K562 (cell line): ENCODE data around the gene TMEM117. TPM values are rescaled to one million over a fixed set of nuclear protein-coding genes. Genes with fewer than 3 reads are reported as not detected.

Experiments used
- ATAC-seq: fragments of 200-7000 bp; cut with Tn5 transposase; 3 replicates; pipeline ENCODE4 v1.9.1; 2020; ENCODE audit warnings: moderate library complexity
- BruUV-seq: library from RNA; stranded (reverse); fragments of 400-500 nt; replicated peaks from 2 replicates; lab custom pipeline; 2021; lab: Mats Ljungman, UMichigan
- CTCF ChIA-PET: fragments of 300-600 bp; formaldehyde crosslinking; extraction: SDS; loops from one replicate; lab custom pipeline; 2021; ENCODE audit warnings: low intra/inter-chr PET ratio; lab: Yijun Ruan, JAX
- POLR2A ChIA-PET: fragments of 300-600, 350-650 bp; sonication (Branson Sonifier 250); formaldehyde crosslinking; extraction: SDS; loops from one replicate; lab custom pipeline; 2021; ENCODE audit warnings: antibody characterized with exemption, inconsistent platforms; lab: Yijun Ruan, JAX
- DNase-seq, 4 experiments: peaks; one replicate each; pipeline versions ENCODE4 v3.0.0 to v3.0.0-alpha.2; 2011 to 2018; ENCODE audit warnings: low spot score in 3 of 4, mixed read lengths in 3 of 4; ENCODE audit errors: extremely low read depth in 1 of 4
- FAIRE-seq: peaks from 2 replicates; lab custom pipeline; 2011; peaks lifted over from hg19 to GRCh38; lab: Jason Lieb, UNC
- H2AFZ ChIP-seq: 2 replicates; pipeline ENCODE4 v1.6.0; 2011; ENCODE audit warnings: low read depth, low read length, control low read depth, inconsistent platforms
- H3K27ac ChIP-seq: fragments of 200-600 bp; 3 replicates; pipeline ENCODE4 v1.8.0; 2011; ENCODE audit warnings: low read depth, mild to moderate bottlenecking, control low read depth, inconsistent platforms, low read length, moderate library complexity, mixed read lengths; ENCODE audit errors: extremely low read depth
- H3K27me3 ChIP-seq, 2 experiments: fragments of 300-600 bp in 1 of 2; 2 replicates in 1 of 2; 3 replicates in 1 of 2; pipeline versions ENCODE4 v1.6.0 to v1.8.0; 2011; ENCODE audit warnings: inconsistent platforms in 2 of 2, low read length in 2 of 2, mild to moderate bottlenecking in 1 of 2, mixed read lengths in 1 of 2, moderate library complexity in 1 of 2; ENCODE audit not compliant: control insufficient read depth in 2 of 2, insufficient read depth in 2 of 2
- H3K36me3 ChIP-seq: fragments of 300-600 bp; 3 replicates; pipeline ENCODE4 v1.8.0; 2011; ENCODE audit warnings: mild to moderate bottlenecking, low read length, inconsistent platforms; ENCODE audit not compliant: control insufficient read depth, insufficient read depth
- H3K4me1 ChIP-seq, 2 experiments: fragments of 200-600 bp in 1 of 2; replicated peaks in 1 of 2; 2 replicates in 1 of 2; 3 replicates in 1 of 2; pipeline versions ENCODE4 v1.5.1 to v1.8.0; 2011; ENCODE audit warnings: inconsistent platforms in 2 of 2, low read length in 2 of 2, mild to moderate bottlenecking in 1 of 2, mixed read lengths in 1 of 2, moderate library complexity in 1 of 2; ENCODE audit not compliant: control insufficient read depth in 2 of 2, insufficient read depth in 2 of 2
- H3K4me2 ChIP-seq: 2 replicates; pipeline ENCODE4 v1.6.1; 2011; ENCODE audit warnings: low read length, control low read depth, inconsistent platforms, mixed read lengths; ENCODE audit not compliant: insufficient read depth
- H3K4me3 ChIP-seq: fragments of 200-600 bp; sonication (generic), shearing (Covaris generic); 2 replicates; pipeline ENCODE4 v1.5.1; 2016; ENCODE audit warnings: control low read depth, inconsistent platforms
- H3K79me2 ChIP-seq: fragments of 200-600 bp; 3 replicates; pipeline ENCODE4 v1.8.0; 2011; ENCODE audit warnings: low read length, inconsistent platforms; ENCODE audit not compliant: control insufficient read depth, insufficient read depth
- H3K9ac ChIP-seq, 2 experiments: 2 replicates each; pipeline versions ENCODE4 v1.6.0 to v1.6.1; 2011; ENCODE audit warnings: low read depth in 2 of 2, low read length in 2 of 2, control low read depth in 1 of 2, inconsistent platforms in 1 of 2, mild to moderate bottlenecking in 1 of 2, mixed read lengths in 1 of 2; ENCODE audit not compliant: insufficient read depth in 1 of 2
- H3K9me1 ChIP-seq: one replicate; pipeline ENCODE4 v1.6.0; 2011; ENCODE audit warnings: inconsistent platforms, mild to moderate bottlenecking, low read length, moderate library complexity; ENCODE audit not compliant: control insufficient read depth, insufficient read depth
- H3K9me3 ChIP-seq: replicated peaks from 2 replicates; pipeline ENCODE4 v1.5.1; 2011; ENCODE audit warnings: low read depth, low read length, inconsistent platforms; ENCODE audit not compliant: control insufficient read depth, insufficient read depth
- H4K20me1 ChIP-seq: replicated peaks from 2 replicates; pipeline ENCODE4 v1.6.1; 2011; ENCODE audit warnings: low read length, inconsistent platforms, mixed read lengths; ENCODE audit not compliant: control insufficient read depth, insufficient read depth
- DIDO1 ChIP-seq: fragments of 450-650 bp; IDR thresholded peaks from 2 replicates; pipeline ENCODE4 v1.6.1; 2016; ENCODE audit warnings: low read depth, missing biosample characterization, missing genetic modification characterization
- GTF2E2 ChIP-seq: fragments of 200-800 bp; sonication (Bioruptor generic); IDR thresholded peaks from 2 replicates; pipeline ENCODE4 v1.6.1; 2016; ENCODE audit warnings: missing genetic modification characterization, missing compliant biosample characterization
- HMG20A ChIP-seq: fragments of 450-650 bp; formaldehyde crosslinking; conservative IDR thresholded peaks from 2 replicates; pipeline ENCODE4 v1.4.0; 2020; ENCODE audit warnings: mild to moderate bottlenecking, mixed read lengths
- NCOA6 ChIP-seq: fragments of 450-650 bp; IDR thresholded peaks from 2 replicates; pipeline ENCODE4 v1.6.1; 2017; ENCODE audit warnings: mild to moderate bottlenecking
- PRMT5 ChIP-seq: sonication (generic); formaldehyde crosslinking; IDR thresholded peaks from 2 replicates; pipeline ENCODE4 v1.5.0; 2020; ENCODE audit warnings: missing genetic modification reagents
- RBBP5 ChIP-seq: fragments of 200-600 bp; sonication (generic); IDR thresholded peaks from 2 replicates; pipeline ENCODE4 v1.6.1; 2012; ENCODE audit warnings: borderline replicate concordance, mild to moderate bottlenecking, low read length, control low read depth, inconsistent platforms; ENCODE audit not compliant: insufficient read depth, poor library complexity, severe bottlenecking
- RBFOX2 ChIP-seq: fragments of 200-400 bp; formaldehyde crosslinking; IDR thresholded peaks from 2 replicates; pipeline ENCODE4 v1.6.1; 2017; ENCODE audit warnings: low read depth, mild to moderate bottlenecking, low read length, moderate library complexity
- TEAD1 ChIP-seq, 2 experiments: fragments of 450-650 bp in 1 of 2; sonication (generic) in 1 of 2; formaldehyde crosslinking; IDR thresholded peaks; 2 replicates each; pipeline versions ENCODE4 v1.4.0 to v1.8.0; 2020 to 2022; ENCODE audit warnings: mild to moderate bottlenecking in 2 of 2, missing genetic modification reagents in 1 of 2
- XRCC4 ChIP-seq: IDR thresholded peaks from one replicate; pipeline ENCODE4 v1.6.1; 2011; ENCODE audit not compliant: insufficient read depth, insufficient read length; ENCODE audit errors: extremely low read depth
- ZC3H11A ChIP-seq: IDR thresholded peaks from 2 replicates; pipeline ENCODE4 v1.6.1; 2012; ENCODE audit warnings: low read depth, low read length, improper control_type of control experiment
- ZC3H8 ChIP-seq: fragments of 450-650 bp; IDR thresholded peaks from 2 replicates; pipeline ENCODE4 v1.6.1; 2017
- ZNF75A ChIP-seq: fragments of 450-650 bp; formaldehyde crosslinking; IDR thresholded peaks from 2 replicates; pipeline ENCODE4 v1.4.0; 2020; ENCODE audit warnings: mild to moderate bottlenecking
- WGBS: fragments of 100-300 bp; shearing (Covaris generic); methylation state at CpG from one replicate; pipeline ENCODE4 v1.1.6; 2016; ENCODE audit warnings: low coverage, mixed read lengths; ENCODE audit not compliant: insufficient coverage; ENCODE audit errors: missing lambda C conversion rate; 5-methylcytosine and 5-hydroxymethylcytosine counted together
- in situ Hi-C: fragments of 300-500 bp; cut with MboI; formaldehyde crosslinking; loops from 4 replicates; pipeline ENCODE4 v1.15.0; 2018; ENCODE audit warnings: inconsistent platforms, mixed read lengths
- intact Hi-C: fragments of 100-400 bp; cut with micrococcal nuclease; formaldehyde crosslinking; loops from 2 replicates; pipeline ENCODE4 v1.14.2; 2022
- polyA plus RNA-seq, 8 experiments: library from polyadenylated mRNA; depleted of rRNA in 4 of 8; stranded (reverse) in 5 of 8; unstranded in 3 of 8; fragments of >200 nt; fragmentation: Nextera tagmentation in 2 of 8; fragmentation: Illumina TruSeq in 1 of 8; extraction: Ambion mirVana in 2 of 8; extraction: Trizol in 1 of 8; gene quantifications; 2 replicates each; pipeline versions ENCODE4 v1.2.1 to v1.2.3, GENCODE V29; 2011 to 2014; ENCODE audit warnings: inconsistent platforms in 1 of 8, missing spikeins in 1 of 8
- total RNA-seq, 7 experiments: library from RNA; depleted of rRNA in 6 of 7; stranded (reverse); fragments of >200 nt in 6 of 7; fragmentation: Illumina TruSeq in 2 of 7; extraction: Trizol in 2 of 7; gene quantifications; 2 replicates each; pipeline versions ENCODE4 v1.2.1 to v1.2.3, GENCODE V29; 2011 to 2021; ENCODE audit warnings: low replicate concordance in 1 of 7
- TF ChIP-seq, protein P1 (sequence below): IDR thresholded peaks from 2 replicates; pipeline ENCODE4 v1.6.1; 2011; ENCODE audit not compliant: insufficient read length; ENCODE audit errors: extremely low read depth
- TF ChIP-seq, protein P2 (sequence below): fragments of 450-650 bp; formaldehyde crosslinking; IDR thresholded peaks from 2 replicates; pipeline ENCODE4 v1.4.0; 2020; ENCODE audit warnings: mild to moderate bottlenecking, moderate library complexity
- TF ChIP-seq, protein P3 (sequence below): fragments of 450-650 bp; IDR thresholded peaks from 2 replicates; pipeline ENCODE4 v1.6.1; 2017; ENCODE audit warnings: mild to moderate bottlenecking, moderate library complexity
- TF ChIP-seq, protein P4 (sequence below): fragments of 250-450 bp; sonication (Bioruptor Pico); IDR thresholded peaks from 2 replicates; pipeline ENCODE4 v1.5.0; 2021
- TF ChIP-seq, protein P5 (sequence below): sonication (generic); formaldehyde crosslinking; IDR thresholded peaks from 2 replicates; pipeline ENCODE4 v1.8.0; 2022; ENCODE audit warnings: mild to moderate bottlenecking, missing genetic modification reagents, borderline replicate concordance

Gene TMEM117
- total and polyA plus RNA-seq, 9 of the 15 experiments (the other 6 are each of a cell fraction or from before 2014, with no cell fraction given): 0.31 to 2.8 (median 1.0) TPM

DNA sequence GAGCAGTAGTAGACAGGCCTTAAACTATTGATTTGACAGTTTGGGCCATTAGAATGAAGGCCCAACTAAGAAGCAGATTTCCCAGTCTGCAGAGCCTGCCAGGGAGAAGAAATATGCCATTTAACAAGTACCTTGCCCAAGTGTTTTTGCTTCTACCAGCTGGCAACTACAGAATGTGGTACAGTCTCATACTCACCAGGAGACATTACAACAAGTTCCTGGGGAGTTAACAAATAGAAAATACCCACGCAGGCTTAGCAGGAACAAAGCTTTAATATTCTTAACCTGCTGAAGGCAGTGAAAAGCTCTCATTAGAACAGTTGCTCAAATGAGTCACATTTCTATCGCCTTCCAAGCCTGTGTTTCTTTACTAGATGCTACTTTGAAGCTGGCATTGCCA, 241.0 kb downstream of the TMEM117 start:
- Histone ChIP-seq H3K9ac (no peak overlapping the region), H3K36me3 (no peaks in the 10 kb centered on the region), H3K27me3 (no peaks in the 10 kb centered on the region), H3K9me1 (no peaks in the 10 kb centered on the region), H3K4me1 (no peaks in the 10 kb centered on the region), H3K4me2 (no peak overlapping the region), H2AFZ (no peak overlapping the region), H4K20me1 (no peaks in the 10 kb centered on the region), H3K9me3 (no peaks in the 10 kb centered on the region), H3K27ac (no peak overlapping the region), H3K4me3 (no peak overlapping the region), H3K79me2 (no peaks in the 10 kb centered on the region)
- no TSS peak for BruUV-seq
- DNase-seq (no peak), ATAC-seq (no peak), FAIRE-seq (no peak)
- 0% methylated on average over 2 of the region's 2 CpGs for WGBS
- in situ Hi-C loops: no loop called here
- intact Hi-C loops: no loop called here
- ChIA-PET CTCF (no interaction called here), POLR2A (no interaction called here)
- TF ChIP-seq XRCC4 (no peak), ZC3H8 (no peak), DIDO1 (tag) (no peak), NCOA6 (no peak), ZC3H11A (no peak), RBFOX2 (no peak), PRMT5 (no peak), HMG20A (CRISPR knock-in tag) (no peak), TEAD1 (CRISPR knock-in tag; IDR thresholded peaks at IDR 0.05) (no peak), GTF2E2 (tag) (no peak), ZNF75A (no peak), RBBP5 (no peak)
- TF ChIP-seq, protein P1, sequence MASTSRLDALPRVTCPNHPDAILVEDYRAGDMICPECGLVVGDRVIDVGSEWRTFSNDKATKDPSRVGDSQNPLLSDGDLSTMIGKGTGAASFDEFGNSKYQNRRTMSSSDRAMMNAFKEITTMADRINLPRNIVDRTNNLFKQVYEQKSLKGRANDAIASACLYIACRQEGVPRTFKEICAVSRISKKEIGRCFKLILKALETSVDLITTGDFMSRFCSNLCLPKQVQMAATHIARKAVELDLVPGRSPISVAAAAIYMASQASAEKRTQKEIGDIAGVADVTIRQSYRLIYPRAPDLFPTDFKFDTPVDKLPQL: no peak
- TF ChIP-seq, protein P2, sequence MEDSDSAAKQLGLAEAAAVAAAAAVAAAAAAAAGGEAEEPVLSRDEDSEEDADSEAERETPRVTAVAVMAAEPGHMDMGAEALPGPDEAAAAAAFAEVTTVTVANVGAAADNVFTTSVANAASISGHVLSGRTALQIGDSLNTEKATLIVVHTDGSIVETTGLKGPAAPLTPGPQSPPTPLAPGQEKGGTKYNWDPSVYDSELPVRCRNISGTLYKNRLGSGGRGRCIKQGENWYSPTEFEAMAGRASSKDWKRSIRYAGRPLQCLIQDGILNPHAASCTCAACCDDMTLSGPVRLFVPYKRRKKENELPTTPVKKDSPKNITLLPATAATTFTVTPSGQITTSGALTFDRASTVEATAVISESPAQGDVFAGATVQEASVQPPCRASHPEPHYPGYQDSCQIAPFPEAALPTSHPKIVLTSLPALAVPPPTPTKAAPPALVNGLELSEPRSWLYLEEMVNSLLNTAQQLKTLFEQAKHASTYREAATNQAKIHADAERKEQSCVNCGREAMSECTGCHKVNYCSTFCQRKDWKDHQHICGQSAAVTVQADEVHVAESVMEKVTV (CRISPR knock-in tag): no peak
- TF ChIP-seq, protein P3, sequence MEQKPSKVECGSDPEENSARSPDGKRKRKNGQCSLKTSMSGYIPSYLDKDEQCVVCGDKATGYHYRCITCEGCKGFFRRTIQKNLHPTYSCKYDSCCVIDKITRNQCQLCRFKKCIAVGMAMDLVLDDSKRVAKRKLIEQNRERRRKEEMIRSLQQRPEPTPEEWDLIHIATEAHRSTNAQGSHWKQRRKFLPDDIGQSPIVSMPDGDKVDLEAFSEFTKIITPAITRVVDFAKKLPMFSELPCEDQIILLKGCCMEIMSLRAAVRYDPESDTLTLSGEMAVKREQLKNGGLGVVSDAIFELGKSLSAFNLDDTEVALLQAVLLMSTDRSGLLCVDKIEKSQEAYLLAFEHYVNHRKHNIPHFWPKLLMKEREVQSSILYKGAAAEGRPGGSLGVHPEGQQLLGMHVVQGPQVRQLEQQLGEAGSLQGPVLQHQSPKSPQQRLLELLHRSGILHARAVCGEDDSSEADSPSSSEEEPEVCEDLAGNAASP: no peak
- TF ChIP-seq, protein P4, sequence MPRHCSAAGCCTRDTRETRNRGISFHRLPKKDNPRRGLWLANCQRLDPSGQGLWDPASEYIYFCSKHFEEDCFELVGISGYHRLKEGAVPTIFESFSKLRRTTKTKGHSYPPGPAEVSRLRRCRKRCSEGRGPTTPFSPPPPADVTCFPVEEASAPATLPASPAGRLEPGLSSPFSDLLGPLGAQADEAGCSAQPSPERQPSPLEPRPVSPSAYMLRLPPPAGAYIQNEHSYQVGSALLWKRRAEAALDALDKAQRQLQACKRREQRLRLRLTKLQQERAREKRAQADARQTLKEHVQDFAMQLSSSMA (CRISPR knock-in tag): no peak
- TF ChIP-seq, protein P5, sequence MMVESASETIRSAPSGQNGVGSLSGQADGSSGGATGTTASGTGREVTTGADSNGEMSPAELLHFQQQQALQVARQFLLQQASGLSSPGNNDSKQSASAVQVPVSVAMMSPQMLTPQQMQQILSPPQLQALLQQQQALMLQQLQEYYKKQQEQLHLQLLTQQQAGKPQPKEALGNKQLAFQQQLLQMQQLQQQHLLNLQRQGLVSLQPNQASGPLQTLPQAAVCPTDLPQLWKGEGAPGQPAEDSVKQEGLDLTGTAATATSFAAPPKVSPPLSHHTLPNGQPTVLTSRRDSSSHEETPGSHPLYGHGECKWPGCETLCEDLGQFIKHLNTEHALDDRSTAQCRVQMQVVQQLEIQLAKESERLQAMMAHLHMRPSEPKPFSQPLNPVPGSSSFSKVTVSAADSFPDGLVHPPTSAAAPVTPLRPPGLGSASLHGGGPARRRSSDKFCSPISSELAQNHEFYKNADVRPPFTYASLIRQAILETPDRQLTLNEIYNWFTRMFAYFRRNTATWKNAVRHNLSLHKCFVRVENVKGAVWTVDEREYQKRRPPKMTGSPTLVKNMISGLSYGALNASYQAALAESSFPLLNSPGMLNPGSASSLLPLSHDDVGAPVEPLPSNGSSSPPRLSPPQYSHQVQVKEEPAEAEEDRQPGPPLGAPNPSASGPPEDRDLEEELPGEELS (CRISPR knock-in tag): no peak
